Loucy (cell line): ENCODE results near the gene S100A8.

Experiments
- H2AFZ ChIP-seq: fragments of 200-600 bp; sonication (generic); 2 replicates; pipeline ENCODE4 v1.6.0; 2016; ENCODE audit warnings: antibody characterized with exemption, mild to moderate bottlenecking, low read length, moderate library complexity
- H3F3A ChIP-seq: fragments of 200-600 bp; 2 replicates; pipeline ENCODE4 v1.6.0; 2016; ENCODE audit warnings: antibody characterized with exemption, low read depth, mild to moderate bottlenecking
- H3K27me3 ChIP-seq: fragments of 200-600 bp; sonication (generic); 2 replicates; pipeline ENCODE4 v1.6.1; 2014; ENCODE audit warnings: low read length, mild to moderate bottlenecking; ENCODE audit not compliant: insufficient read depth, poor library complexity, severe bottlenecking
- H3K36me3 ChIP-seq: fragments of 200-600 bp; sonication (generic); 2 replicates; pipeline ENCODE4 v1.6.1; 2016; ENCODE audit warnings: low read length; ENCODE audit not compliant: insufficient read depth
- H3K4me1 ChIP-seq: fragments of 200-600 bp; sonication (generic); 2 replicates; pipeline ENCODE4 v1.5.1; 2014; ENCODE audit warnings: low read length, mild to moderate bottlenecking; ENCODE audit not compliant: insufficient read depth, poor library complexity, severe bottlenecking
- H3K4me2 ChIP-seq: fragments of 200-600 bp; sonication (generic); 2 replicates; pipeline ENCODE4 v1.6.0; 2014; ENCODE audit warnings: antibody characterized with exemption, low read length, low read depth, mild to moderate bottlenecking; ENCODE audit not compliant: poor library complexity, severe bottlenecking
- H3K4me3 ChIP-seq: fragments of 200-600 bp; sonication (generic); 2 replicates; pipeline ENCODE4 v1.5.1; 2014; ENCODE audit warnings: low read length, mild to moderate bottlenecking, mixed read lengths; ENCODE audit not compliant: poor library complexity, severe bottlenecking
- H3K79me2 ChIP-seq: fragments of 200-600 bp; sonication (generic); 2 replicates; pipeline ENCODE4 v1.6.1; 2014; ENCODE audit warnings: low read length; ENCODE audit not compliant: insufficient read depth
- H3K9ac ChIP-seq: fragments of 200-600 bp; sonication (generic); 2 replicates; pipeline ENCODE4 v1.6.0; 2014; ENCODE audit warnings: mild to moderate bottlenecking, low read depth, low read length, moderate library complexity; ENCODE audit not compliant: poor library complexity, severe bottlenecking
- H3K9me2 ChIP-seq: fragments of 200-600 bp; sonication (generic); replicated peaks from 2 replicates; pipeline ENCODE4 v1.6.1; 2016; ENCODE audit warnings: low read depth, low read length, mixed read lengths
- H3K9me3 ChIP-seq: fragments of 200-600 bp; sonication (generic); 2 replicates; pipeline ENCODE4 v1.6.1; 2014; ENCODE audit warnings: mild to moderate bottlenecking, antibody characterized with exemption, low read length, low read depth; ENCODE audit not compliant: insufficient read depth
- H4K20me1 ChIP-seq: fragments of 200-600 bp; sonication (generic); 2 replicates; pipeline ENCODE4 v1.6.0; 2014; ENCODE audit warnings: antibody characterized with exemption, low read length, mild to moderate bottlenecking; ENCODE audit not compliant: insufficient read depth, poor library complexity, severe bottlenecking
- EZH2phosphoT487 ChIP-seq: fragments of 200-600 bp; IDR thresholded peaks from 2 replicates; pipeline ENCODE4 v1.6.1; 2018; ENCODE audit warnings: antibody characterized with exemption, mild to moderate bottlenecking, moderate library complexity, borderline replicate concordance
- TF ChIP-seq, protein P1 (sequence below): fragments of 200-600 bp; sonication (generic); conservative IDR thresholded peaks from 2 replicates; pipeline ENCODE4 v1.5.1; 2014; ENCODE audit warnings: mild to moderate bottlenecking, antibody characterized with exemption, low read length

The S100A8 gene

DNA sequence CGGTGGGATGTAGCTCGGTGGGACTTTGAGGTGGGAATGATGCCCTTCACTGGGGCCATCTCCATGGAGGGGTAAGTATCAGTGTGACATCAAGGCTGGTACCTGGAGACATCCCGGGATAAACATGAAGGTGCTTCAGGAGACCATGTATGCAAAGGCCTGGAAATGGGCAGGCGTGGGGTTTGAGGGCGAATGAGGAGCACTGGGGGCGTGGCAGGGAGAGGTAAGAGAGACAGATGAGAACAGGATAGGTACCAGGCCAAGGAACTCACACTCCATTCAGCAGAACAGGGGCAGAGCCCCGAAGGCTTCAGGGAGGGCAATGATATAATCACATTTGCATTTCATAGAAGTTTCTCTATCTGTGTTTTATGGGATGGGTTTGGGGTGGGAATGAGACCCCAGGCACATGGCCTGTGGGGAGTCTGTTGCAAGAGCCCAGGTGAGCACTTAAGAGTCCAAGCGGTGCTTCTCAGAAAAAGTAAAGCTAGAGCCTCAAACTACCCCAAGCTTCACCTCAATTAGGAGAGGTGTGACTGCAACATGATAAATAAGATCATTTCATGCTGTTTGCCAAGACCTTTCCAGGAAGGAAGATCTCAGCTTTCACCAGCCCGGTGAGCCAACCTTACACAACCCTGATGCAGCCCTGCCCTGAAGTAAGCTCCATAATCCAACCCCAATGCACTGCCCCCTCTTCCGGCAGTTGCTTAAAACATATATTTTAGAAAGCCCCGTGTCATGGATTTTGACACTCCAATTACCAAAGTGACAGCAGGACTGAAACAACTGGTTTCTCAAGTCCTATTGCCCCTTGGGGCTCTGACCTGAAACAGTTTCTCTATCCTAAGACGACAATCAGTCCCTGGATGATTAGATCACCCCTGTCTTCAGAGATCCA, 25.9 kb downstream of the S100A8 start:
- no peaks in the 10 kb centered on the region for H3K9me3 ChIP-seq
- H3K9me2 ChIP-seq: no peaks in the 10 kb centered on the region
- H3K4me1 ChIP-seq: no peaks in the 10 kb centered on the region
- no peak overlapping the region for H2AFZ ChIP-seq
- no peak overlapping the region for H3K9ac ChIP-seq
- H4K20me1 ChIP-seq: no peaks in the 10 kb centered on the region
- no peak for TF ChIP-seq EZH2phosphoT487
- TF ChIP-seq, protein P1, sequence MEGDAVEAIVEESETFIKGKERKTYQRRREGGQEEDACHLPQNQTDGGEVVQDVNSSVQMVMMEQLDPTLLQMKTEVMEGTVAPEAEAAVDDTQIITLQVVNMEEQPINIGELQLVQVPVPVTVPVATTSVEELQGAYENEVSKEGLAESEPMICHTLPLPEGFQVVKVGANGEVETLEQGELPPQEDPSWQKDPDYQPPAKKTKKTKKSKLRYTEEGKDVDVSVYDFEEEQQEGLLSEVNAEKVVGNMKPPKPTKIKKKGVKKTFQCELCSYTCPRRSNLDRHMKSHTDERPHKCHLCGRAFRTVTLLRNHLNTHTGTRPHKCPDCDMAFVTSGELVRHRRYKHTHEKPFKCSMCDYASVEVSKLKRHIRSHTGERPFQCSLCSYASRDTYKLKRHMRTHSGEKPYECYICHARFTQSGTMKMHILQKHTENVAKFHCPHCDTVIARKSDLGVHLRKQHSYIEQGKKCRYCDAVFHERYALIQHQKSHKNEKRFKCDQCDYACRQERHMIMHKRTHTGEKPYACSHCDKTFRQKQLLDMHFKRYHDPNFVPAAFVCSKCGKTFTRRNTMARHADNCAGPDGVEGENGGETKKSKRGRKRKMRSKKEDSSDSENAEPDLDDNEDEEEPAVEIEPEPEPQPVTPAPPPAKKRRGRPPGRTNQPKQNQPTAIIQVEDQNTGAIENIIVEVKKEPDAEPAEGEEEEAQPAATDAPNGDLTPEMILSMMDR: no peak
- no peaks in the 10 kb centered on the region for H3K36me3 ChIP-seq
- no peaks in the 10 kb centered on the region for H3K79me2 ChIP-seq
- no peak overlapping the region for H3K4me3 ChIP-seq
- peaks cover 7% of the 10 kb centered on the region for H3K27me3 ChIP-seq
- no peaks in the 10 kb centered on the region for H3F3A ChIP-seq
- H3K4me2 ChIP-seq: no peak overlapping the region

DNA sequence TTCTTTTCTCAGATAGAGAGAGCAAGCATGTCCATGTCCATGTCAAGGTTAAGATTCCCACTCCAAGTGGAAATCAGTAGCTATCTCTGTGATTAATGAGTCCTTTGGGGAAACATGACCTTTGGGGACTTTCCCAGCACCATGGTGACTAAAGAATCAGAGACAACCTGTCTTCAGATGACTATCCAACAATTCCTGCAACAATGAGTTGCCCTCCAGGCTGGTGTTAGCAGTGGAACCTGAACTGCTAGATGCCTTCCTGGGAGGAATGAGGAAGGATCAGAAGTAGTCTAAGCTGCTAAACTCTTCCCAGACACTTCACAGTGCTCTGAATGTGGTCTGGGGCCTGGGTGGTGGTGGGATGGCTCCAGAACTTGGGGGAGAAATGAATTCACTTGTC, 26.7 kb downstream of the S100A8 start:
- no peak overlapping the region for H3K4me2 ChIP-seq
- H3K36me3 ChIP-seq: no peaks in the 10 kb centered on the region
- H3K79me2 ChIP-seq: no peaks in the 10 kb centered on the region
- H3K9ac ChIP-seq: no peak overlapping the region
- peaks cover 7% of the 10 kb centered on the region for H3K27me3 ChIP-seq
- H3K4me3 ChIP-seq: no peak overlapping the region
- no peaks in the 10 kb centered on the region for H3K9me3 ChIP-seq
- no peaks in the 10 kb centered on the region for H3K4me1 ChIP-seq
- H4K20me1 ChIP-seq: no peaks in the 10 kb centered on the region
- no peak overlapping the region for H2AFZ ChIP-seq
- no peaks in the 10 kb centered on the region for H3F3A ChIP-seq
- no peaks in the 10 kb centered on the region for H3K9me2 ChIP-seq
- no peak for TF ChIP-seq EZH2phosphoT487
- TF ChIP-seq, protein P1: no peak

DNA sequence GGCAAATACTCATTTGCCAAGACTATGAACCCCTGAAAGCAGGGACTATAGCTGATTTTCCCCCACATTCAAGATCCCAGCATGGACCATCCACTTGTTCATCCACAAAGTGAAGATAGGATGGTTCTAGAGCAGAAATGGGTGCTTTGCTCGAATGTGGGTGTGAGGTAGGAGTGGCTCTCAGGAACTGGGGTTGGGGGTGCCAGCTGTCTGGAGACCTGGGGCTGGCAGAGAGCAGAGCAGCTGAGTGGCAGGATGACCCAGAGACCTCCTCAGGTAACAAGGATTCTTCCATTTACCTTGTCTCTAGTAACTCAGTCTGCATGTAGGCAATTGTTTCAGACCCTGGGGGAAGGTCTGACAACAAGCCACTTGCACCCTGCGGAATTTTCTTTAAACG, 27.2 kb downstream of the S100A8 start:
- Histone ChIP-seq H3K79me2 (no peaks in the 10 kb centered on the region), H3K9me3 (no peaks in the 10 kb centered on the region), H2AFZ (no peak overlapping the region), H3K4me2 (no peak overlapping the region), H3K36me3 (no peaks in the 10 kb centered on the region), H4K20me1 (no peaks in the 10 kb centered on the region), H3K27me3 (peaks cover 7% of the 10 kb centered on the region), H3K4me1 (no peaks in the 10 kb centered on the region), H3K4me3 (no peak overlapping the region), H3K9me2 (no peaks in the 10 kb centered on the region), H3K9ac (no peak overlapping the region), H3F3A (no peaks in the 10 kb centered on the region)
- TF ChIP-seq, protein P1: no peak
- TF ChIP-seq EZH2phosphoT487: no peak
